Cerebellar nuclear complex (tissue), 1 donor: ENCODE measurements around the gene MSI2.
A peak's percentile ranks its signal among the peaks of the same experiment; 100 is the strongest.

Source experiments
- DNase-seq, 2 experiments: peaks; one replicate each; lab custom pipeline; 2025; lab: John Stamatoyannopoulos, UW

MSI2 gene

DNA sequence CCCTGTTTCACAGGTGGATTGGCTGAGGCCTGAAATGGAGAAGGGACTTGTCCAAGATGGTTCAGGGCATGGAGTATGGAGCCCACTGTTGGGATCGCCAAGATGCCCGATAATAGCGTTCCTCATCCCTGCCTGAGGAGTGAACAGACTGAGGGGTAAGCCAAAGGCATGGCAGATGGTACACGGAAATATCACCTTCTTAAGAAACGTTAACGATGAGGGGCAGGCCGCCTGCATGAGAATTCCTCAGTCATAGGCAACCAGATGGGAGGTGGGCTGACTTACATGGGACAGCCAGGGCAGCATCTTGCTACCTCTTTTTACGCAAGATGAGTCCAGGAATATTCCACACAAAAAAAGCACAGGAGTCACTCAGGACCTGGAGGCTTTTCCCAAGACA, 300.7 kb downstream of the MSI2 start:
- DNase-seq: no peak

DNA sequence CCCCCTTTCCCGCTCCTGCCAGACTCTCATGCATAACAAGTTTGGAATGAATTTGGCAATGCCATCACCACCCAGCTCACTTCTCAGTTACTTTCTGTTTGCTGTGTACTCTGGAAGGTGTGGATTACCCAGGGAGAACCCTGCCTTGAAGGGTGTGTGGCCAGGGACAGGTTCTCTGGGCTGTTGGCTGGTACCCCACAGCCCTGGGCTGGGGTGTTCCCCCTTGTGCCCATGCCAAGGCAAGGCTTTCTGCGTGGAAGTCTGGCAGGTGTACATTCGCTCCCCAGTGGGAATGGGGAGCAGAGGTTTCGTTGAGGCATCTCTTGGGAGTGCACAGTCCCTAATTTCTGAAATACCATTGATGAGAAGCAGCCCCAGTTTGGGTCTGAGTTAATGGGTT, 301.1 kb downstream of the MSI2 start:
- no peak for DNase-seq

DNA sequence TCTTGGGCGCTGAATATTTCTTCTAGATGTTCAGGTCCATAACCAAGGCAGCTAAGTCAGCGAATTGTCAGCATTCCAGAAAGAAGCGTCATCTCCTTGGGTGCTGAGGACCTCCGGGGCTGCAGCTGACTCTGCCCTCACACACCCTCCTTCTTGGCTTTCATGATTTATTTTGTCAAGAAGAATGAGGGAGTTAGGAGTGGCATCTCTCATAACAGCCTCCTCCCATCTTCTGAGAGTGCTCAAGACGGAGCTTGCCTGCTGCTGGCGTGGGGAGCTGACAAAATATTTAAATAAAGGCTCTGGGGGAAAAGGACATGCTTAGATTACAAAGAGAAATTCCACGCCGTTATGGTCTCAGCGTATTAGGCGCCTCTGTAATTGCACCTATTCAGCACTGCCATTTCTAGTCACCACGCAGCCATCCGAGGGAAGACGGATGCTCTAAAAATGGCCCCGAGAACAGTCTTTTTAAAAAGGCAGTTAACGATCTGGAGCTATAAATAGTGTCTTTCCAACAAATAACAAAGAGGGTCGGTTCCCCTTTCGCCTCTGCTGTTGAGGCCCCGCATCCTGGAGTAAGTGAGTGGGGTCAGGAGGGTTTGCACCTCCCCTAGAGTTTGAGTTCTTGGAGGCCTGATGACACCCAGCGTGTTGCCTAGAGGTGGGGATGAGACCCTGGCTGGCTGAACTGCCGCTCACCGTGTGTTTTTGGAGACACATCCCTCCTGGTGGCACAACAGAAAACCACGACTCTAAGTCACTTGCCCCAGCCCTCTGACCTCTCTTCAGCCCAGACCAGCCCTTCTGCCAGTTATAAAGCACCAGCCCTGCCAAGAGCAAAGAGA, 301.7 kb downstream of the MSI2 start:
- DNase-seq: no peak

DNA sequence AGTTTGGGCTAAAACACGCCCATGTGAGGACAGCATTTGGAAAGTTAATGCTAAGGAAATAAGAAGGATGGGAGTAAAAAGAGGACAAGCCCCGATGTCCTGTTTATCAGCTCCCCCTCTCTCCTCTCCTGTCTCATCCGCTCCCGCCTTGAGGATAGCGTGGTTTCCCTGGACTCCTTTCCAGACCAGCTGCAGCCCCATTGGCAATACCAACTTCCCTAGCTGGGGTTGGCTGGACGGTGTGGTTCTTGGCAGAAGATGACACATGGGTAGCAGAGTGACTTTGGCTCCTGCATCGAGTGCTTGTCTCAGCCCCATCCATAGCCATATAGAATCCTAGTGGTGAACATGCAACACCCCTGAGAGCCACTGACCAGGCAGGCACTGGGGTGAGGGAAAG, 302.9 kb downstream of the MSI2 start:
- no peak for DNase-seq

DNA sequence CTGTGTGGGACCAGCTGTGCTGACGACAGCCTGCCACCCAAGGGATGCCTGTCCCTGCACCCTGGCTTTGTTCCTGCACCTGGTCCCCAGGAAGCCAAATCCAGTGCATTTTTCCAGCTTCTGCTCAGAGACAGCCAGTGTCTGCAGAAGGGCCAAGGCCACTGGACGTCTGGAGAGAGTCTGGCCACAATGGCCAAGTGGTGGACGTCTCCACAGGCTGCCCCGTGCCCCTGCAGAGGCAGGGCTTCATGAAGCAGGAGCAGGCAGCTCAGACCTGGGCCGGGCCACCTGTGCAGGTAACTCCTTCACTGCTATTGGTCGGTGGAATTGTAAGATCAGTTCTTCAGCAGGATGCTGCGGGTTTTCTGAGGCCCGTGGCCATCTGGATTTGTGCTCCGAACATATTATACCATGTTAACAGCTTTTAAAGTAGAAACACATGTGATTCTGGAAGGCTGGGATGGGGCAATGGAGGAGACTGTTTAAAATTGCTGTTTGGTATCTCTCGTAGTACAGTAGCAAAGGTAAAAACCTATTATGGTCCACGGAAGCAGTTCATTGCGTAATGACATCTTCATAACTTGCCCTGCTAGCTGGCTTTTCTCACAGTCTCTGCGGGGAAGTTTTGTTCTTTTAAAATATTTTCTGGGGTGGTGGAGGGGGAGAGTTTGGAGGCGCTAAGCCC, 303.5 kb downstream of the MSI2 start:
- DNase-seq: no peak

DNA sequence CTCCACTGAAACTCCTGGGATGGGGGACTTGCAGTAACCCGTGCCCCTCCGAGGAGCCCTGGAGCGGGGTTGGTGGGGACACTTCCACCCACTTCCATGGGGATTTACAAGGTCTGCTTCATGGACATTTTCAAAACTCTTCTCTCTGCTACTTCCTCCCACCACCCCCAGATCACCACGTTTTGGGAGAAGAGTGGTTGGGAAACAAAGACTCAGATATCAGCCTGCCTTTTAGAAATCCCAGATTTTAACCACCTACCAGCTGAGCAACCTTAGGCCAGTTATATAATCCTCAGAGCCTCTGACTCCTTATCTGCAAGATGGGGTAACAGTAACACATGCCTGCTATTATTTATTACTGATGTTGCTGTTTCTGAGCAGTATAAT, 304.0 kb downstream of the MSI2 start:
- DNase-seq: no peak

DNA sequence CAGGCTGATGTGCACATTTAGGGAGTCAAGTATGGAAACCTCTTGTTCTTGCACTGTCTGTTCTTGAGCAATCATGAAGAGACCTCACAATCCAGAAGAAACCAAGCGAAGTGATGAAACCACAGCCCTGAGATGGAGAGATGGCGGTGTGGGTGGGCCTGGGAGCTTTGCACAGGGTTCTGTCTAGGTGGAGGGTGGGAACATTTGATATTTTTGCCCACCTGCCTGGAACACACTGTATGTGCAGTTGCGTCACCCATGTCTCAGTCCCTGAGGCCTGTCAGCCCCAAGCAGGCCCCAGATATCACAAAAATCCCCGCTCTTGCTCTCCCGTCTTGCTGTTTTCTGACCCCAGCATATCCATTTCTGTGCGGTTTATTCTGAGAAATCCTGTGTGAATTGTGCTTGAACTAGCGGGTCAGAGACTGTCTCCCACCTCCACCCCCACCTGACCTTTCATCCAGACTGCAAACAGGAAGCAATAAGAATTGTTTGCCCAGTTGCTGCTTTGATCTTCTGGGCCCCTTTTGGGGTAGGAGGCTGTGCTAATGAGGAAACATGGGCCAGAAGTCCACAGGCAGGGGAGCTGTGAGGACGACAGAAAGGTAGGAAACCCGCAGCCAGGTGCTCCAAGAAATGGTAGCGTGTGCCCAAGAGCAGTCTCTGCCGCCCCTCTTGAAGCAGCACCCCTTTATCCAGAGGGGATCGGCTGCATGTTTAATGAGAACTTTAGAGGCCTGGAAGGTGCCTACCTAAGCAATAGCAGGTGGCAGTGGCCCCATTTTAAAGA, 304.9 kb downstream of the MSI2 start:
- DNase-seq: no peak

DNA sequence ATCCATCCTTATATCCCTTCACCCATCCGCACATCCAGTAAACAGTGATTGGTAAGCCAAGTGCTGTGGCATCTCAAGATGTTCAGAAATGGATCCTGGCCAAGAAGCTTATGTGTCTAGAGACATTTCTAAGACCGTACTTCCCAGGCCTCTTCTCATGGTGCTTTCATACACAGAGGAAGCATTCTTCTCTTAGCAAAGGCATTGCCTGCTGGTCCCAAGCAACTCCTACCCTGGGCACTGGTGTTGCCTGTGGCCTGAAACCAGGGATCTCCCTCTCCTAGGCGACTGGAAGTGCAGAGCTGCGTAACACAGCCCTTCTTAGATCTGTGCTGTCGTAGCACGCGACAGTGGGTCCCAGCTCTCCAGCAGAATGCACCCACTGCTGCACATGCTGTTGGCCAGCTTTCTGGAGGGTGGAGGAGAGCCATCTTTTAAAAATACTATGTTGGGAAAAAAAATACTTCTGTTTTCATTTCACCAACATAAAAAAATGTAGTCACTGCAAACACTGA, 305.9 kb downstream of the MSI2 start:
- no peak for DNase-seq

DNA sequence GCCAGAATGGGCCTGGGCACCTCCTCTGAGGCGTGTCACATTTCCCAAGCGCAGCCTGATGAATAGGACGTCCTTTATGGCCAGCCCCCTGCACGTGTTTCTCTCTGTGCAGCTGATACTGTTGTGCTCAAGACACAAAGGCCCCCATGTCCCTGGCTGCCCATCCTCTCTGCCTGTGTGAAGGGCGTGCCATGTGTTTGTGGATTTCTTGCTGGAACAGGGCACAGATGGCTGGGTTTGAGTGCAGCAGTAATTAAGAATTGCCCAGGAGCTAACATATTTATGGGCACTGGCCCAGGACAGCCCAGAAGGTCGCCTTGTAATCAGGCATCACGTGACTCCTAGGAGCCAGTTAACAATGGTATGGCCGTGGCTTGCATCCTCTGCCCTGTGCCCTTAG, 307.6 kb downstream of the MSI2 start:
- peak in 1 of 2 experiments; percentile 64 for DNase-seq

DNA sequence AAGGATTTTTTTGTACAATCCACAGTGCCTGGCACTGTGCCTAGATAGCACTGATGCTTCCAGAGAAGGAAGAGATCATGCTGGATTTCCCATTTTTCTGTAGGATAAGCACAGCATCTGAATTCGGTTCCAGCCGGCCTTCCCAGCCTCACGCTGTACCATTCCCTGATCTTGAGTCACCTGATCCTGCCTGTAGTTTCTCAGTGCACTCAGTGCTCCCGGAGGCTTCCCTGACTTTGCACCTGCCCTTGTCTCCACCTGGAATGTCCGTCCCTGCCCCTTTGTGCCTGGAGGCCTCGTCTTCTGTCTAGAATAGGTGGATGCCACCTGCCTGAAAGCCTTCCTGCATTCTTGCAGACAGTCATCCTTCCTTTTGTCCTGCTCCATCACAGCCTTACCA, 308.9 kb downstream of the MSI2 start:
- no peak for DNase-seq

DNA sequence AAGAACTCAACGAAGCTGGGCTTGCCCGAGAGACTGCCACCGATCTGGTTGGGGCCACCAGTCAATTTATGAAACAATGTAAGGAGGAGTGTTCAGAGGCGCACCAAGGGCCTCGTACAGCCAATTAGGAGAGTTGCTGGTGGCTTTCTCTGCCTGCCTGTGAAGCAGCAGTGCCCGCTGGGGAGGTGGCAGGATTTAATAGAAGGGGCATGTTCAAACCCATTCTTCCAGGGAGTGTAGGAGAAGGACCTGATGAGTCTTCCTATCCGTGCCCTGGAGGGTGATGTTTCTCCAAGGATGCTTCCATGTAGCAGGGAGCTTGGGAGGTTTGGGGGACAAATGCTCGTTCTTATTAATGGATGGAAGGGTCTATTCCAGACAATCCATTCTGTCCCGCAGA, 310.4 kb downstream of the MSI2 start:
- DNase-seq: no peak

DNA sequence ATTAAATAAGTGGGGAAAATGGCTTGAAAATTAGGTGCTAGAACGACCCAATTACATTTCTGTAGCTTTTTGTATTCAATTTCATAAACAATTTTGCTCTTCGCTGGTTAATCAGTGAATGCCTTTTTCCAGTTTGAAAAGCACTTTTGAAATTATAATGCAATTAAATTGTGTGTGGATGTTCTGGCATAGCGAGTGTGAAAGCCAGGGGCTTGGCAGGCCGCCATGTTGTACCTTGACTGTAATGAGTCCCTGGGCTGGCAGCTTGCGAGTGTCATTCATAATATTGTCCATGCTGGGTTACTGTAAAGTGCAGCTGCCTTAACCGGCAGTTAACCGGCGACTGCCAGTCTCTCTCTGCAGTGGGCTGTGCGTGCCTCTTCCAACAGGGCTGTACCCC, 310.9 kb downstream of the MSI2 start:
- no peak for DNase-seq

DNA sequence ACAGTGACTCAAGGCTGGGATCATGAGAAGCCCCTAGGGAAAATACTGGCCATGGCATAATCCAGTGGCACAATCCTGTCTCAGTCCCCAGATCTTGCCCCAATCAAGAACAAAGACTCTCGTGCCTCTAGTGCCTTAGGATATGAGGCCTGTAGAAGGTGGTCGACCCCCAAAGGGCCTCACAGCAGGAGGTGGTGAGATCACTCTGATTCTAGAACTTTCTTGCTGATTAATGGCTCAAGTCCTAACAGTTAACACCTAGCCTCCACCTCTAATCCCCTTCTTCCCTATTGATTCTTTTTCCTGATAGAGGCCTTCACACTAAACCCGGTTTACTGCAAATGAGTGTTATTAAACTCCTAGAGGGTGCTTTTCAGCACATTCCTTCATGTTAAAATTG, 312.0 kb downstream of the MSI2 start:
- no peak for DNase-seq

DNA sequence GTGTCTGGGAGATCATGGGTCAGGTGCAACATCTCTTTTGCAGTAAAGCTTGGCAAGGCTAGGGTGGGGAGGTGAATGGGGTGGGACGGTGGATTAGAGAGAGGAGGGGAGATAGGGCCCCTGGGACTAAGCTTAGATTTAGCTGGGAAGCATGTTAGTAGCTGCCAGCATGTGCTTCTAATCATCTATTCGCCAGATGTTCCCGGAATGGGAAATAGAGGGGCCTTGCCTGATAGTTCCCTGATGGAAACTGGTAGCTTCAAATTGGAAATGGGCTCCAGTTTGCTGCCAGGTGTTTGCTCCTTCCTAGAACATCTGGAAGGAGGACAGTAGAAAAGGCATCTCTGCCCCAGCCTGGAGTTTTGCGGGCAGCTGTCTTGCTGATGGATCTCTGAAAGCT, 312.7 kb downstream of the MSI2 start:
- no peak for DNase-seq

DNA sequence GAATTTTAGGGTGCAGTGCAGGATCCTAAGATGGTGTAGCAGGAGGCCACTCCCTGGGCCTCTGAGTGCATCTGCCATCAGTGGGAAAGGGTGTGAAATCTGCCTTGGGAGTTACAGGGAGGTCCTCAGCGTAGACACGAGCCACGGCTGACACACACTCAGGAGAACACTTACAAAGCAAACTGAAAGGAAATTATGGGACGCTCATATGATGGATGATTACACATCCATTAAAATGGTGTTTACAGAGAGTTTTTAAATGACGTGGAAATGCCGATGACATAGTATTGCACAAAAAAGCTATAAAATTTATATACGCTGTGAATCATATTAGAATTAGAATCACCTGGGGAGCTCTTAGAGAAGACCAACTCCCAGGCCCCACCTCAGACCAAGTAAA, 313.5 kb downstream of the MSI2 start:
- DNase-seq: no peak

DNA sequence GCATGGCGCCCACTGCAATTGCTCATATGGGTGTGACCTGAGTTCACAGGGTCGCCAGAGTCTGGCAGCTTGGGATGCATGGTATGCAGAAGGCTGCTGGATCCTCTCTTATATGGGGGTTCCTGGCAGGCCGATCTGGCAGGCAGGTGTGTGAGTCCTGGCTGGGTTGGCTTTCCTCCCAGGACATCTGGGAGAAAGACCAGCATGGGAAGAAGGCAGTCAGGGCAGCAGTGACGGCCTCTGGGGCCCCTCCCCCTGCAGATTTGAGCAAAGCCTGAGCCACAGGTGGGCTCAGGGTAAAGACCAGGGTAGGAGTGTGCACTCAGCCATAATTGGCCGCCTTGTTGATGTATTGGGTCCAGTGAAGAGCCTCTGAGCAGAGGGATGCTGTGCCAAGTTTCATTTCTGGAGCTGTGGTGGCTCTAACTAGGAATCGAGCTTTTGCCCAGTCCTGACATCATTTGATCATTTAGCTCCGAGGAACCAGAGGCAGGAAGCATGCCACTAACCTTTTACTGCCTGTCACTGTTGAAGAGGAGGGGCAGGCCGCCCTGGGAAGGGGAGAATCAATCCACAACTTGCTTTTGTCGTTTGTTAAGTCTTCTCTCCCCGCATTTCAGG, 314.5 kb downstream of the MSI2 start:
- DNase-seq: no peak

DNA sequence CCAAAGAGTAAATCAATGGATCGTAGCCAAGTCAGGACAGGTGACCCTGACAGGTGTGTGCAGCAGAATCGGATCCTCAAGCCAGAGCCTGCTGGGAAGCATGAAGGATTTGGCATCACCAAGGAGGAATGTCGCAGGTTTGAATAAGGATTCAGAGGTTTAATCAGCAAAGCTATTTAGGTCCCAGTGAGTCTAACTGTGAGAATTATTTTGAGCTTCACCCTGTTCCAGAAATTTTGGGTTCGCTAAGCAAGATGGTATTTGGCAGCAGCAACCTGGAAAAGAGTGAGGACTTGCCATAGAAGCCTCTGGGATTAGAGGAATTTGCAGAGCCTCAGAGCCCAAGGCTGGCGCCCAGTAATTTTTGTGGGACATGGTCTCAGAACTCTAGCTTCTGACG, 315.7 kb downstream of the MSI2 start:
- peak; percentile 91 to 94 for DNase-seq

DNA sequence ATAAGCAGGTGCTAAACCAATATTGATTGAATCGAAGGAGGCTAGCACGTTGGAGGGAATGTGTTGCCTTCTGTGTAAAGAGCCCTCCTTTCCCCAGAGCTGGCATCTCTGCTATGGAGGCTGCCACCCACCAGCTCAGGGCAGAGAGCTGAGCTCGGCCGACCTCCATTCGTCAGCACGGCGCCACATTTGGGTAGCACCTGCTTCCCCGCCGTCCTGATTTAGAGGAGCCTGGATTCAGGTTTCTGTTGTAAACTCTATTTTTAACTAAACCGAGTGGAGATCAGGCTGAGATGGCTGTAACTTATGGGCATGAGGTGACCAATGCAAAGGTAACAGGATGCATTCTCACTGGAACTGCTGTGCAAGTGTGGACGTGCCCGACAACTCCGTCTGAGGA, 316.3 kb downstream of the MSI2 start:
- DNase-seq: no peak

DNA sequence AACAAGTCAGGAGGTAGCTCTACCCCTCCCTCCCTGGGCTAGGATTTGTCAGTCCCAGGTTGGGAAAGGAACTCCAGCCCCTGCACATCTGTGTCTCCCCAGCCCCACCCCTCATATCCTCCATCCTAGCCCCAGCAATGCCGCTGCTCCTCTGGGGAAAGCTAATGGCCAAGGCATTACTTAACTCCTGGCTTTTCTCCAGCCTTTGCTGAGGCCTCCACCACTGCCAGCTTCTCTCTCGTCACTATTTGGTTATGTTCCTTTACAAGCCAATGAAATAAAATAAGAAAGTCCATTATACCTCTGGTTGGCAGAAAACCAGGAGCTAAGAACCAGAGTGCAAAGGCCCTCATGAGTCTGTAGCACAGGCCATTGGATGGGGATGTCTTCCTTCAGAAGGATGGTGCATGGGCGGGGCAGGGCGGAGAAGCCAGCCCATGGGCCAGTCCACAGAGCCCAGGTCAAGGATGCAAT, 317.8 kb downstream of the MSI2 start:
- DNase-seq: no peak

DNA sequence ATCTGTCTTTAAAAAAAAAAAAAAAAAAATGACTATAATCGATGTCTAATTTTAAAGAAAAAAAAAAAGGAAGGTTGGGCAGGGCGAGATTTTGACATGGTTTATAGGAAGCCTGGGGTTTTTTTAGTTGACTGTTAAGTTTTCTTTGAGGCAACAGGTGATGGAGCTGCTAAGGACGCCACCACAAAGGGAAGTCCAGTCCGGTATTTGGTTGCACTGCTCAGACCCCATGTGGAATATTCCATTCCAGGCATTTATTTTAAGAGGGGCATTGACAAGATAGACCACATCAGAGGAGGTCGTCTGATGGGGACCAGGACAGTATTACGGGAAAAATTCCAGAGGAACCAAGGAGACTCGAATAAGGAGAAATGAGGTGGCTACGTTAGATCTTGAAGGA, 320.4 kb downstream of the MSI2 start:
- no peak for DNase-seq

DNA sequence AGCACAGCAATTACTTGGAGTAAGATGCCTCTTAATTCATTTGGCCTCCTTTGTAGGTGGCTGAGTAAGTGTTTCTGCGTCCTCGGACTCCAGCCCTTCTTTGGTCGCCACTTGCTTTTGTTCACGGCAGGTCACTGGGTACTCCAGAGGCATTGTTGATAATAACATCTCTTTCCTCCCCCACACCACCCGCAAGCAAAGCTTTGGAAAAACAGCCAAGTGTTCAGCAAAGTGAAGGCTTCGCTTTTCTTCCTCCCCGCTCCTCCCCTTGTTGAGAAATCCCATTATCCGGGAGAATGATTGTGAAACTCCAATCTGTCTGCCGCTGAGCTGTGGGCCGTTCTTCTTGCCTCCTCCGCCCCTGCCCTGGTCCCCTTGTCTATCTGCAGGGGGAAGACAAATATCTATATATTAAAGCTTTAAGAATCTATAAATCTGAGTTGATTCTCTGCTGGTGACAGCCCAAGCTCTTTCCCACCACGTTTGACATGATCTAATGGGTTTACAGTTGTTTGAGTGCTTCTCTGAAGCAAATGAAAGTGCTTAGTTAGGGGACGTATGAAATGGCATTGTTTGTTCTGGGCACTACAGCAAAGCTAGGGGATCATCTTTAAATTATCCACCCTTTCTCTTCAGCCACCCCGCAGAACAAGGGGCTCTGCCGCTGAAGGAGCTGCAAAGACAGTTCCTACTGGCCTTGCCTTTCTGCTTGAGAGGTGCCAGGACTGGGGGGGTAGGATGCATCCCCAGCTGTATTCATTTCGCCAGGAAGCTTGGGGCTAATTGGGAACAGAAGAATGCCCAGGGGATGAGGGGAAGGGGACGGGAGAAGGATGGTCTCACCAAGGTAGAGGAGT, 321.7 kb downstream of the MSI2 start:
- DNase-seq: no peak
